GM18873 (cell line): ENCODE results near the gene LIG3.
"Not testable (repeated sequence)": the region's sequence is repeated elsewhere in the genome, so short reads cannot be mapped to it uniquely, and the experiment has no call there.

Experiments
- ATAC-seq: cut with Tn5 transposase; IDR thresholded peaks from one replicate; pipeline ENCODE4 v1.9.1; 2021; ENCODE audit warnings: mild to moderate bottlenecking, moderate library complexity, moderate number of reproducible peaks; ENCODE audit not compliant: unreplicated experiment, low FRiP score

LIG3 gene

GRCh38 chr17:34998205-34998604 is 17.9 kb downstream of the LIG3 start:
- no peak for ATAC-seq

- ATAC-seq: no peak
These were observed 19.1 kb downstream of the LIG3 start for GRCh38 chr17:34999456-34999855.

GRCh38 chr17:35000965-35001364 is 20.7 kb downstream of the LIG3 start:
- ATAC-seq: not testable (repeated sequence)

DNA sequence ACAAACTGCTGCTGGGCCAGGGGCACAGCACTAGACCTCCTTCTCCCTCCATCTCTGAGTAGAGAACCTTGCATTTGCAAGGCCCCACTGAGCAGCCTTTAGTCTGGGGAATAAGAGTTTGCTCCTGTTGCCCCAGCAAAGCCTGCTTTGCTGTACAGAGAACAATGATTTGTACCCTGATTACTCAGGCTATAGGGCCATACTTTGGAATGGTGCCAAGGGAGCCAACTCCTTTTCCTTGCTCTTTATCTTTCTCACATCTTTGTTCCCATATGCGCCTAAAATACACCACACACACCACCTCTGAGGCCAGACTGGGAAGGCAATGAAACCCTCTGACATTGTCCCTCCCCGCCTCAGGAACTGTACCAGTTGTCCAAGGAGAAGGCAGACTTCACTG is 21.2 kb downstream of the LIG3 start:
- no peak for ATAC-seq

DNA sequence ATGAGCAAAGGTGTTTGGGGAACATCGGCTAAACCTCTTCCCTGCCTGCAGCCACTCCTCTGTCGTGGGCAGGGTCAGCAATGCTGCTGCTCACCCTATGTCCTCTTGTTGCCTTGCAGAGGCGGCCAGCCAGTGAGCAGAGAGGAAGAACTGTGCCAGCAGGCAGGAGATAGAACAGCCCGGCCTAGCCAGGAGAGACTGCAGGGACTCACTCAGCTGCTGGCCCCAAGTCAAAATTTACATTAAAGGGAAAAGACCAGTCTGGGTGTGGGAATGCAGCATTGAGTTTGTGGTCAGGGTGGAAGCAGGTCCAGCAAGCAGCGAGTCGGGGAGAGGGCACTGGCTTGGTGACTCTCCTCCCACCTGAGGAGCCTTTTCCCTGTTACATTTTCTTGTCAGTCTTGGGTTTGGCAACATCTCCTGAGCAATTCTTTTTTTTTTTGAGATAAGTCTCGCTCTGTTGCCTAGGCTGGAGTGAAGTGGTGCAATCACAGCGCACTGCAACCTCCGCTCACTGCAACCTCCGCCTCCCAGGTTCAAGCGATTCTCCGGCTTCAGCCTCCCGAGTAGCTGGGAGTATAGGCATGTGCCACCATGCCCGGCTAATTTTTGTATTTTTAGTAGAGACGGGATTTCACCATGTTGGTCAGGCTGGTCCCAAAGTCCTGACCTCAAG is 22.7 kb downstream of the LIG3 start:
- ATAC-seq: no peak

DNA sequence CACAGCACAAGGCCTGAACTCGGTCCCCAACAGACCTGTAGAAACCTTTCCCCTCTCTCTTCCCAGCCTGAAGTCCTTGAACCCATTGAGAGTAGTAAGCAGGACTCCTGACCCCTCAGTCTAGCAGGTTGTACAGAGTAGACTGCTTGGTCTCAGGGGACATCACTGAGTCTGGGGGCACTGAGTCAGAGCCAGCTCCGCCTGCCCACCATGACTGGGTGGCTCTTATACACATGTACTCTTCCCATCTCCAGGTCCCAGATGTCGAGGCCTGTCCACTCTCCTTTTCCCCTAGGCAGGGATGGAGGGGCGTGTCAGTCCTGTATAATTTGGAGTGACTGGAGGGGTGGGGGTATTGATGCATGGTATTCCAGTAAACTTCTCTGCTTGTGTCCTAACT is 23.5 kb downstream of the LIG3 start:
- no peak for ATAC-seq

- no peak for ATAC-seq
These were observed 26.0 kb downstream of the LIG3 start for GRCh38 chr17:35006345-35006744.

GRCh38 chr17:35006961-35007360 is 26.6 kb downstream of the LIG3 start:
- no peak for ATAC-seq

- ATAC-seq: no peak
These were observed 29.8 kb downstream of the LIG3 start for GRCh38 chr17:35010093-35010492.

- ATAC-seq: no peak
These were observed 31.4 kb downstream of the LIG3 start for GRCh38 chr17:35011671-35012216.

- no peak for ATAC-seq
These were observed 36.1 kb downstream of the LIG3 start for GRCh38 chr17:35016369-35016768.

GRCh38 chr17:35017021-35017420 is 36.7 kb downstream of the LIG3 start:
- ATAC-seq: no peak

DNA sequence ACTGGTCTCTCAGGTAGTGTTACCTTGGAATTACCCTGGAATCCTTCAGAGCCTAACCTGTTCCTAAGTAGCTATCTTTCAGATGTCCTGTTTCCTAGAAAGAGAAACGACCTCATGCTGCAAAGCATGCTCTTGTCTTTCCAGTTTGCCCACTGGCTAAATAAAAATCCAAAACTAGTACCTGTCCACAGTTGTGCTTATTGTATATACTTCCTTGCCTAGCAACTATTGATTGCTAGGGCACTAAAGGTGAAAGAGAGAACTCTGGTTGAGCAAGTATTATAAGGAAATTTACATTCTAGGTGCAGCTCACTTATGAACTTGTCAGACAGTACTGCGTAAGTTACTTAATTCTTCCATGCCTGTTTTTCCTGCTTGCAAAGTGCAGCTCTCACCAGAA is 38.5 kb downstream of the LIG3 start:
- no peak for ATAC-seq

DNA sequence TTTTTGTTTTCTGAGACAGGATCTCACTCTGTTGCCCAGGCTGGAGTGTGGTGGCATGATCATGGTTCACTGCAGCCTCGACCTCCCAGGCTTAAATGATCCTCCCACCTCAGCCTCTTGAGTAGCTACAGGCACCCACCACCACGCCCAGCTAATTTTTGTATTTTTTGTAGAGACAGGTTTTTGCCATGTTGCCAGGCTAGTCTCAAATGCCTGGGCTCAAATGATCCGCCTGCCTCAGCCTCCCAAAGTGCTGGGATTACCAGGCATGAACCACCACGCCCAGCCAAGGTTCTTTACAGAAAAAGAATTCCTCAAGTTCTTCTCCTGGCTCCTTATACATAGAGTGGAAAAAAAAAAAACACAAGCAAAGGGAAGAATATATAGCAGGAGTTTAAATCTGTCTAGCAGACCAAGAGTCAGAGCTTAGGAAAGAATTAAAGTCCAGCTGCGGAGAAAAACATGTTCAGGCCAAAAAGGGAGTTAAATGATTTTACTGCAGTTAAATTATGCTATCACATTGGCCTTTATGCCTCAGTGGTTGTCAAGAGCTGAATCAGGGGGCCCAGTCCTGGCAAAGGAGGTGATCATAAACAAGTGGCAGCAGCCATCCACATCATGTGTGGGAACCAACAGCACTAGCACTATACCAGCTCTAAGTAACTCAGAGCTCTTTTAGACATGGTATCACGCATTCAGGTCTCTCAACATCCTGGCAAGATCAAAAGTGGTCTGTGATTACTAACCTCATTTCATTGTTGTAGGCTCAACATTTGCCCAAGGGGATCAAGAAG is 39.3 kb downstream of the LIG3 start:
- ATAC-seq: no peak

DNA sequence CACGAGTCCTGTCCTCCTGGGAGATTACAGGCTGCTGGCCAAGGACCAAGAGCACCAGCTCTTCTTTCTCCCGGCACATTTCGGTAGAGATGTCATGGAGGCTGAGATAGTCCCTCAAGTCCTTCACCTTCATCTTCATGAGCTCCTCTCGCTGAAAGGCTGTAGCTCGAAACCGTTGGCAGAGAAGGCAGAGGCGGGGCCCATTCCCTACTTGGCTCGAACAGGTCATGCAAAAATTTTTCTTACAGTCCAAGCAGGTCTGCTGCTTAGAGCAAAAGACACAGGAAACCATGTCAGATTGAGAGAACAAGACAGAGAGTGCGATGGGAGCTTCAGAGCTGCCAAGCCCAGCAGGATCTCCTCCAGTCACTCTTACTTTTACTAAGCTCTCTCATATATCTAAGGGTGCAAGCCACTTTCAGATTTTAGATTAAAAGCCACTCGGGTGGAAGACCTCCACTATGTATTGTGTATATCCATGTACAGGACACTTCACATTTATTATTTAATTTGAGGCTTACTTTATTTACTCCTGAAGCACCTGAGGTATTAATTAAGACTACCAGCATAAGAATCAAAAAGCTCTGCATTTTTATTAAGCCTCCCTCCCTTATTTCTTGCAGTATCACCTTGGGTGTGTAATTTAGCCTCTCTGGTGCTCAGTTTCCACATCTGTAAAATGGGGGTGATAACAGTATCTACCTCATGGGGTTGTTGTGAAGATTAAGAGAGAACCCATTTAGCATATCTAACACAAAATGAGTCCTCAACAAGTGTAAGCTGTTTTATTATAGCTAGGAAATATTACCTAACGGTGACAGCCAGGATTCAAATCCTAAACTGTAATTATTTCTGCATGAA is 41.4 kb downstream of the LIG3 start:
- no peak for ATAC-seq

GRCh38 chr17:35022536-35023063 is 42.3 kb downstream of the LIG3 start:
- ATAC-seq: no peak

DNA sequence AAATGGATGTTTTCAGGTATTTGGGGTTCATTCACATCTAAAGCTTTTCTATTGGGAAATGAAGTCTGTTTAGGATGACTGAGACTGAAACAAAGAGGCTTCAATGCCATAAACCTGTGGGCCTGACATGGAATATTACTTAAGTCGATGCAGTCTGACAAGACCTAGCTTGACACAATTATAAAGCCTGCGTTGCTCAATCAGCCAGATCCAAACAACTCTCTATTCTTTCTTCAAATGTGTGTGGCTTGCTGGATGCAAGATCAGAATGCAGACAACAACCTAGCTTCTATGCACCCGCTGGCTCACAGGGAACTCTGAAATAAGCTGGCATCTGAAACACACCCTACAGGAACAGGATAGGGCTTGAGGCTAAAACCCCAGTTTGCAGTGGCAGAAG is 43.2 kb downstream of the LIG3 start:
- ATAC-seq: no peak

GRCh38 chr17:35025541-35025940 is 45.2 kb downstream of the LIG3 start:
- ATAC-seq: no peak

DNA sequence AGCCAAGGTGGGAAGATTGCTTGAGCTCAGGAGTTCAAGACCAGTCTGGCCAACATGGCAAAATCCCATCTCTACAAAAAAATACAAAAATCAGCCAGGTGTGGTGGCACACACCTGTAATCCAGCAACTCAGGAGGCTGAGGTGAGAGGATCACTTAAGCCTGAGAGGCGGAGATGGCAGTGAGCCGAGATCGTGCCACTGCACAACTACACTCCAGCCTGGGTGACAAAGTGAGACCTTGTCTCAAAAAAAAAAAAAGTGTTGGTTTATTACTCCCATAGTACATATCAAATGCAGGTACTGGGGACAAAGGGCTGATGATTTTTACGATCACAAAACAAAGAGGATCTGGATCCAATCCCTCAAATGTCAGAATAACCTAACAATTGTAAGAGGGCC is 47.8 kb downstream of the LIG3 start:
- ATAC-seq: not testable (repeated sequence)

DNA sequence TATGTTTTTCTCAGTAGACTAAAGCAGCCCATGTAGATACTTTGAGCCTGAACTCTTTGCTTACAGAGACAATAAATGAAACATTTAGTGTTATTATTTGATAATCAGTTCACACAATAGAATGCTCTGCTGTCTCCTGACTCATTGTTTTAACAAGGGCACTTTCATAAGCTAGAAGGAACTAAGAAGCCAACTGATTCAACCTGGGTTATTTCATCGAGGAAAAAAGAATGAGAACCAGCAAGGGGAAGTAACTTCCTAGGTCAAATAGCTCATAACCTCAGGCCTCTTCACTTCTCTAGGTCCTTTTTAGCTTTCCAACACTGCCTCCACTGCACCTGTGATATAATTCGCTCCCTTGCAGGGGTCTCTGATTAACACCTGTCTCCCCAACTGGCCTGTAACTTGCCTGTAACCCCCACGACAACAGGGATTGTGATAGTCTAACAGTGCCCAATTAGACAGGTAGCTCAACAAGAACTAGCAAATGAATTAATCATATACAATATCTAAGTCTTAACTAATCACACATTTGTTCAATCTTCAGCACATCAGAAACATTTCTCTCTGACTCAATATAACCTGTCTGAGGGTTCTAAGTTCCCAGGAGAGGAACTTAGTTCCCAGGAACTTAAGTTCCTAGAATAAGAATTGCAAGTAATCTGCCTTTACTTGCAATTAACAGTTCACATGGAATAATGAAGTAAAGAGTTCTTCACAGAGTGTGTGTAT is 48.4 kb downstream of the LIG3 start:
- no peak for ATAC-seq
